K562 (cell line): ENCODE measurements around the gene ALDH5A1. TPM values are rescaled to one million over a fixed set of nuclear protein-coding genes. Genes with fewer than 3 reads are reported as not detected.

Experiments
- CHD4 ChIP-seq: fragments of 200-600 bp; sonication (generic); IDR thresholded peaks from 3 replicates; pipeline ENCODE4 v1.6.1; 2012; ENCODE audit warnings: low read depth, mild to moderate bottlenecking, mixed read lengths, low read length, inconsistent platforms; ENCODE audit not compliant: insufficient read depth, insufficient replicate concordance, poor library complexity, severe bottlenecking
- CHD7 ChIP-seq: fragments of 200-600 bp; sonication (generic); IDR thresholded peaks from one replicate; pipeline ENCODE4 v1.6.1; 2012; ENCODE audit warnings: mild to moderate bottlenecking, low read depth, low read length, inconsistent platforms
- E2F6 ChIP-seq, 2 experiments: IDR thresholded peaks; 2 replicates each; pipeline ENCODE4 v1.6.1; 2011; ENCODE audit warnings: borderline replicate concordance in 1 of 2, control low read depth in 1 of 2, low read depth in 1 of 2, low read length in 1 of 2, mild to moderate bottlenecking in 1 of 2, mixed read lengths in 1 of 2, moderate library complexity in 1 of 2; ENCODE audit not compliant: insufficient read depth in 1 of 2, insufficient read length in 1 of 2, poor library complexity in 1 of 2, severe bottlenecking in 1 of 2; ENCODE audit errors: extremely low read depth in 1 of 2
- ELF1 ChIP-seq: fragments of 200-800 bp; sonication (Bioruptor generic); IDR thresholded peaks from 2 replicates; pipeline ENCODE4 v1.6.1; 2016; ENCODE audit warnings: missing genetic modification characterization, missing compliant biosample characterization
- FIP1L1 ChIP-seq: fragments of 200-400 bp; formaldehyde crosslinking; IDR thresholded peaks from 2 replicates; pipeline ENCODE4 v1.6.1; 2018; ENCODE audit warnings: mild to moderate bottlenecking, low read depth, low read length; ENCODE audit not compliant: poor library complexity, severe bottlenecking
- HSF4 ChIP-seq: fragments of 250-450 bp; sonication (Bioruptor Pico); IDR thresholded peaks from 2 replicates; pipeline ENCODE4 v2.1.2; 2022; ENCODE audit warnings: mild to moderate bottlenecking, moderate library complexity, borderline replicate concordance
- KDM2B ChIP-seq: fragments of 250-450 bp; sonication (Bioruptor Pico); IDR thresholded peaks from 2 replicates; pipeline ENCODE4 v1.8.0; 2021; ENCODE audit warnings: mild to moderate bottlenecking, moderate library complexity
- MNT ChIP-seq, 2 experiments: fragments of 450-650 bp; conservative IDR thresholded peaks; 2 replicates each; pipeline ENCODE4 v1.6.1; 2017; ENCODE audit warnings: mild to moderate bottlenecking in 2 of 2, moderate library complexity in 2 of 2
- SAFB ChIP-seq: fragments of 200-400 bp; formaldehyde crosslinking; IDR thresholded peaks from 2 replicates; pipeline ENCODE4 v1.6.1; 2017; ENCODE audit warnings: low read depth, low read length, borderline replicate concordance
- ZNF133 ChIP-seq: fragments of 250-450 bp; sonication (Bioruptor Pico); IDR thresholded peaks from 2 replicates; pipeline ENCODE4 v1.4.0; 2020; ENCODE audit warnings: mild to moderate bottlenecking
- ZNF354B ChIP-seq: fragments of 250-450 bp; sonication (Bioruptor Pico); IDR thresholded peaks from 2 replicates; pipeline ENCODE4 v1.4.0; 2020
- polyA plus RNA-seq, 8 experiments: library from polyadenylated mRNA; depleted of rRNA in 4 of 8; stranded (reverse) in 5 of 8; unstranded in 3 of 8; fragments of >200 nt; fragmentation: Nextera tagmentation in 2 of 8; fragmentation: Illumina TruSeq in 1 of 8; extraction: Ambion mirVana in 2 of 8; extraction: Trizol in 1 of 8; gene quantifications; 2 replicates each; pipeline versions ENCODE4 v1.2.1 to v1.2.3, GENCODE V29; 2011 to 2014; ENCODE audit warnings: inconsistent platforms in 1 of 8, missing spikeins in 1 of 8
- total RNA-seq, 7 experiments: library from RNA; depleted of rRNA in 6 of 7; stranded (reverse); fragments of >200 nt in 6 of 7; fragmentation: Illumina TruSeq in 2 of 7; extraction: Trizol in 2 of 7; gene quantifications; 2 replicates each; pipeline versions ENCODE4 v1.2.1 to v1.2.3, GENCODE V29; 2011 to 2021; ENCODE audit warnings: low replicate concordance in 1 of 7

The ALDH5A1 gene
- total and polyA plus RNA-seq, 9 of the 15 experiments (the other 6 are each of a cell fraction or from before 2014, with no cell fraction given), result 2.2 to 19.7 (median 9.5) TPM

- no peak for TF ChIP-seq CHD7
- peak; percentile 42 for TF ChIP-seq FIP1L1
- no peak for TF ChIP-seq ZNF133 (CRISPR knock-in tag)
- peak; percentile 58 to 81 for TF ChIP-seq E2F6 (IDR thresholded peaks at IDR 0.05; ENCODE audit: borderline replicate concordance in 1 of 2, extremely low read depth in 1 of 2, insufficient read depth in 1 of 2, insufficient read length in 1 of 2, low read depth in 1 of 2, low read length in 1 of 2, poor library complexity in 1 of 2, severe bottlenecking in 1 of 2)
- TF ChIP-seq HSF4 (CRISPR knock-in tag), result no peak
- TF ChIP-seq MNT (conservative IDR thresholded peaks at IDR 0.05), result peak; percentile 32 to 55; a peak in 2 of 4 replicates
- peak; percentile 79; the same call in 1 of the 2 replicates for TF ChIP-seq SAFB
- TF ChIP-seq ZNF354B (CRISPR knock-in tag), result no peak
- TF ChIP-seq ELF1 (tag), result no peak
- TF ChIP-seq CHD4, result no peak
- peak; percentile 1; the same call in 1 of the 2 replicates for TF ChIP-seq KDM2B (CRISPR knock-in tag)
Measured at GRCh38 chr6:24494821-24495795, at the start of gene ALDH5A1 (continued).
